Neural cell (in vitro differentiated cells): Measurements from ENCODE around the gene TTC31. TPM values are rescaled to one million over a fixed set of nuclear protein-coding genes. Genes with fewer than 3 reads are reported as not detected.

Experiments
- H2AFZ ChIP-seq: fragments of 200-600, 300-800 bp; sonication (generic), shearing (Covaris generic); 2 replicates; pipeline ENCODE4 v1.6.0; 2014; ENCODE audit warnings: low read depth, mild to moderate bottlenecking, antibody characterized with exemption, low read length, moderate library complexity
- H3F3A ChIP-seq: fragments of 200-600 bp; shearing (Covaris generic); 2 replicates; pipeline ENCODE4 v1.6.1; 2016; ENCODE audit warnings: mild to moderate bottlenecking, moderate library complexity, mixed read lengths, antibody characterized with exemption, low read length; ENCODE audit not compliant: insufficient read depth, poor library complexity, severe bottlenecking
- H3K27ac ChIP-seq: fragments of 200-600, 300-800 bp; sonication (generic), shearing (Covaris generic); 2 replicates; pipeline ENCODE4 v1.5.1; 2014; ENCODE audit warnings: mild to moderate bottlenecking, low read length, moderate library complexity
- H3K27me3 ChIP-seq: fragments of 300-800, 200-600 bp; sonication (generic), shearing (Covaris generic); 2 replicates; pipeline ENCODE4 v1.6.0; 2014; ENCODE audit warnings: mild to moderate bottlenecking, low read depth, low read length, moderate library complexity; ENCODE audit not compliant: insufficient read depth
- H3K36me3 ChIP-seq: fragments of 300-800, 200-600 bp; sonication (generic), shearing (Covaris generic); 2 replicates; pipeline ENCODE4 v1.5.1; 2014; ENCODE audit warnings: mild to moderate bottlenecking, antibody characterized with exemption, low read length, moderate library complexity; ENCODE audit not compliant: insufficient read depth
- H3K4me2 ChIP-seq: fragments of 300-800, 200-600 bp; sonication (generic), shearing (Covaris generic); 2 replicates; pipeline ENCODE4 v1.6.0; 2014; ENCODE audit warnings: mild to moderate bottlenecking, low read length
- H3K4me3 ChIP-seq: fragments of 300-800, 200-600 bp; sonication (generic), shearing (Covaris generic); 2 replicates; pipeline ENCODE4 v1.5.1; 2014; ENCODE audit warnings: mild to moderate bottlenecking, low read length, moderate library complexity
- H3K79me2 ChIP-seq: fragments of 200-600 bp; shearing (Covaris generic); replicated peaks from 2 replicates; pipeline ENCODE4 v1.6.0; 2014; ENCODE audit warnings: mild to moderate bottlenecking, low read length, moderate library complexity; ENCODE audit not compliant: insufficient read depth
- H3K9ac ChIP-seq: fragments of 300-800, 200-600 bp; sonication (generic), shearing (Covaris generic); 2 replicates; pipeline ENCODE4 v1.6.1; 2016; ENCODE audit warnings: mild to moderate bottlenecking, low read length, mixed read lengths
- H3K9me2 ChIP-seq: fragments of 200-600 bp; shearing (Covaris generic); 2 replicates; pipeline ENCODE4 v1.6.1; 2016; ENCODE audit warnings: mild to moderate bottlenecking, low read length, mixed read lengths; ENCODE audit not compliant: insufficient read depth
- H3K9me3 ChIP-seq: fragments of 200-600, 300-800 bp; sonication (generic), shearing (Covaris generic); 2 replicates; pipeline ENCODE4 v1.6.1; 2016; ENCODE audit warnings: mild to moderate bottlenecking, mixed run types, low read length, moderate library complexity, mixed read lengths
- H4K20me1 ChIP-seq: fragments of 200-600 bp; shearing (Covaris generic); 2 replicates; pipeline ENCODE4 v1.6.1; 2016; ENCODE audit warnings: mild to moderate bottlenecking, mixed run types; ENCODE audit not compliant: insufficient read depth
- CTCF ChIP-seq: fragments of 450-650 bp; IDR thresholded peaks from 2 replicates; pipeline ENCODE4 v1.5.1; 2014; ENCODE audit warnings: antibody characterized with exemption, mild to moderate bottlenecking, moderate library complexity; ENCODE audit not compliant: poor library complexity, severe bottlenecking
- EP300 ChIP-seq: fragments of 450-650 bp; conservative IDR thresholded peaks from 2 replicates; pipeline ENCODE4 v1.6.1; 2014; ENCODE audit warnings: antibody characterized with exemption, mild to moderate bottlenecking, moderate library complexity; ENCODE audit not compliant: poor library complexity, severe bottlenecking
- EZH2 ChIP-seq: fragments of 200-600, 300-800 bp; shearing (Covaris generic), sonication (generic); IDR thresholded peaks from 2 replicates; pipeline ENCODE4 v1.6.1; 2014; ENCODE audit warnings: antibody characterized with exemption, low read length, borderline replicate concordance, mild to moderate bottlenecking; ENCODE audit not compliant: insufficient read depth, poor library complexity, severe bottlenecking
- MXI1 ChIP-seq: fragments of 450-650 bp; conservative IDR thresholded peaks from 2 replicates; pipeline ENCODE4 v1.6.1; 2014; ENCODE audit warnings: antibody characterized with exemption, mild to moderate bottlenecking; ENCODE audit not compliant: poor library complexity, severe bottlenecking
- POLR2AphosphoS5 ChIP-seq: IDR thresholded peaks from 2 replicates; pipeline ENCODE4 v1.6.1; 2012
- RAD21 ChIP-seq: fragments of 450-650 bp; conservative IDR thresholded peaks from 2 replicates; pipeline ENCODE4 v1.6.1; 2014; ENCODE audit warnings: antibody characterized with exemption, mild to moderate bottlenecking, moderate library complexity
- SMC3 ChIP-seq: fragments of 450-650 bp; conservative IDR thresholded peaks from 2 replicates; pipeline ENCODE4 v1.6.1; 2014; ENCODE audit warnings: antibody characterized with exemption, mild to moderate bottlenecking, moderate library complexity; ENCODE audit not compliant: poor library complexity
- TAF1 ChIP-seq: IDR thresholded peaks from 2 replicates; pipeline ENCODE4 v1.6.1; 2012; ENCODE audit warnings: low read depth
- polyA plus RNA-seq: library from polyadenylated mRNA; depleted of rRNA; stranded (reverse); fragments of >200 nt; gene quantifications from 2 replicates; pipeline ENCODE4 v1.2.3, GENCODE V29; 2014
- TF ChIP-seq, protein P1 (sequence below): IDR thresholded peaks from 2 replicates; pipeline ENCODE4 v1.6.1; 2012; ENCODE audit warnings: borderline replicate concordance

TTC31 gene
- polyA plus RNA-seq, 1 donor from 2014 or later: 11.0 TPM

DNA sequence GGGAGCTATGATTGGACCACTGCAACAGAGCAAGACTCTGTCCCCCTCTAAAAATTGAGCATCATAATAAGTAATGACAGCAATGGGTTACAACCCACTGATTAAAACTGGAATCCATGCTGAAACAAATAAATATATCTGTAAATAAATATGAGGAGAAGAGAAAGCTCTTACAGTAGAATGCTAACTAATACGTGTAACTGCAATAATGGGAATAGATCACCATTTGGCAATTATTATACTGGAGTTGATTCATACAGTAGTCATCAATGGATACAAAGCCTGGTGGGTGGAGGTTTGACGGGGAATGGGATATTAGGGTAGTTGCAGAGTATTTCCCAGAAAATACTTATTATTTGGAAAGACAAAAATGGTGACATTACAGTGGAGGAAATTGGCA is 34.1 kb upstream of the TTC31 start:
- Histone ChIP-seq H2AFZ (no peak overlapping the region), H3K9ac (no peak overlapping the region), H3K4me2 (no peak overlapping the region), H3K36me3 (no peaks in the 10 kb centered on the region), H3K27ac (no peak overlapping the region), H3K9me2 (no peaks in the 10 kb centered on the region), H3K9me3 (no peaks in the 10 kb centered on the region), H3F3A (no peaks in the 10 kb centered on the region), H4K20me1 (no peaks in the 10 kb centered on the region), H3K79me2 (no peaks in the 10 kb centered on the region), H3K4me3 (no peak overlapping the region), H3K27me3 (no peaks in the 10 kb centered on the region)
- TF ChIP-seq POLR2AphosphoS5: no peak
- TF ChIP-seq CTCF: no peak
- TF ChIP-seq, protein P1, sequence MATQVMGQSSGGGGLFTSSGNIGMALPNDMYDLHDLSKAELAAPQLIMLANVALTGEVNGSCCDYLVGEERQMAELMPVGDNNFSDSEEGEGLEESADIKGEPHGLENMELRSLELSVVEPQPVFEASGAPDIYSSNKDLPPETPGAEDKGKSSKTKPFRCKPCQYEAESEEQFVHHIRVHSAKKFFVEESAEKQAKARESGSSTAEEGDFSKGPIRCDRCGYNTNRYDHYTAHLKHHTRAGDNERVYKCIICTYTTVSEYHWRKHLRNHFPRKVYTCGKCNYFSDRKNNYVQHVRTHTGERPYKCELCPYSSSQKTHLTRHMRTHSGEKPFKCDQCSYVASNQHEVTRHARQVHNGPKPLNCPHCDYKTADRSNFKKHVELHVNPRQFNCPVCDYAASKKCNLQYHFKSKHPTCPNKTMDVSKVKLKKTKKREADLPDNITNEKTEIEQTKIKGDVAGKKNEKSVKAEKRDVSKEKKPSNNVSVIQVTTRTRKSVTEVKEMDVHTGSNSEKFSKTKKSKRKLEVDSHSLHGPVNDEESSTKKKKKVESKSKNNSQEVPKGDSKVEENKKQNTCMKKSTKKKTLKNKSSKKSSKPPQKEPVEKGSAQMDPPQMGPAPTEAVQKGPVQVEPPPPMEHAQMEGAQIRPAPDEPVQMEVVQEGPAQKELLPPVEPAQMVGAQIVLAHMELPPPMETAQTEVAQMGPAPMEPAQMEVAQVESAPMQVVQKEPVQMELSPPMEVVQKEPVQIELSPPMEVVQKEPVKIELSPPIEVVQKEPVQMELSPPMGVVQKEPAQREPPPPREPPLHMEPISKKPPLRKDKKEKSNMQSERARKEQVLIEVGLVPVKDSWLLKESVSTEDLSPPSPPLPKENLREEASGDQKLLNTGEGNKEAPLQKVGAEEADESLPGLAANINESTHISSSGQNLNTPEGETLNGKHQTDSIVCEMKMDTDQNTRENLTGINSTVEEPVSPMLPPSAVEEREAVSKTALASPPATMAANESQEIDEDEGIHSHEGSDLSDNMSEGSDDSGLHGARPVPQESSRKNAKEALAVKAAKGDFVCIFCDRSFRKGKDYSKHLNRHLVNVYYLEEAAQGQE: no peak
- no peak for TF ChIP-seq TAF1
- no peak for TF ChIP-seq RAD21
- TF ChIP-seq EP300: no peak
- no peak for TF ChIP-seq EZH2
- no peak for TF ChIP-seq SMC3
- TF ChIP-seq MXI1: no peak

DNA sequence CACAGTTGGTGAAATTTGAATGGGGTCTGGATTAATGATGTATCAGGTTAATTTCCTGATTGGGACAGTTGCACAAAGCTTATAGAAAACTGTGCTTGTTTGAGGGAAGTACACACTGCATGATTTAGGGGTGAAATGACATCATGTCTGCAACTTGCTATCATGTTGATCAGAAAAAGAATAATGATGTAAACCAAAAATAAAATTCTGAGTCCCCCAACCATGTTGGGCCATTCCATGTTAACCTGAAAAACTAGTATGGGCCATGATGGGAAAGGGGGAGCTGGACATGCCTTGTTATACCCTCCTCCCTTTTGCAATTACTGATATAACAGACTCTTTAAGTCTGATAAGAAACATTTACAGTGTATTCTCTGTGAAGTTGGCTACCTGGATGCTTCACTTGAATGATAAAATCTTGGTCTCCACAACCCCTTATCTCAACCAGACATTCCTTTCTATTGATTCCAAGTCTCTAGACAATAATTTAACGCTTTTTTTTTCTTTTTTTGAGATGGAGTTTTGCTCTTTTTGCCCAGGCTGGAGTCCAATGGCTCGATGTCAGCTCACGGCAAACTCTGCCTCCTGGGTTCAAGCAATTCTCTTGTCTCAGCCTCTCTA is 32.2 kb upstream of the TTC31 start:
- no peaks in the 10 kb centered on the region for H3K79me2 ChIP-seq
- H3K27me3 ChIP-seq: no peaks in the 10 kb centered on the region
- H4K20me1 ChIP-seq: no peaks in the 10 kb centered on the region
- no peaks in the 10 kb centered on the region for H3K9me2 ChIP-seq
- no peak for TF ChIP-seq MXI1
- TF ChIP-seq EP300: no peak
- TF ChIP-seq SMC3: no peak
- TF ChIP-seq CTCF: no peak
- TF ChIP-seq POLR2AphosphoS5: no peak
- TF ChIP-seq TAF1: no peak
- TF ChIP-seq, protein P1: no peak
- TF ChIP-seq RAD21: no peak
- TF ChIP-seq EZH2: no peak
- no peaks in the 10 kb centered on the region for H3K36me3 ChIP-seq
- H2AFZ ChIP-seq: no peak overlapping the region
- H3K4me3 ChIP-seq: no peak overlapping the region
- H3K27ac ChIP-seq: no peak overlapping the region
- H3F3A ChIP-seq: no peaks in the 10 kb centered on the region
- no peak overlapping the region for H3K4me2 ChIP-seq
- no peaks in the 10 kb centered on the region for H3K9me3 ChIP-seq
- H3K9ac ChIP-seq: no peak overlapping the region
